NT2/D1 (cell line): ENCODE measurements around the gene TFCP2L1.
A peak's percentile ranks its signal among the peaks of the same experiment; 100 is the strongest.

Experiments
- DNase-seq: peaks from one replicate; pipeline ENCODE4 v3.0.0-alpha.2; 2011; ENCODE audit warnings: low read depth, low spot score
- H3K27me3 ChIP-seq: 2 replicates; pipeline ENCODE4 v1.6.0; 2011; ENCODE audit warnings: mild to moderate bottlenecking; ENCODE audit not compliant: insufficient read length, insufficient read depth
- H3K36me3 ChIP-seq: 2 replicates; pipeline ENCODE4 v1.6.1; 2011; ENCODE audit warnings: mild to moderate bottlenecking, low read length, mixed read lengths; ENCODE audit not compliant: insufficient read depth, insufficient read length
- H3K4me1 ChIP-seq: 2 replicates; pipeline ENCODE4 v1.5.1; 2011; ENCODE audit not compliant: insufficient read depth, insufficient read length
- H3K4me3 ChIP-seq: 2 replicates; pipeline ENCODE4 v1.5.1; 2011; ENCODE audit warnings: low read depth; ENCODE audit not compliant: insufficient read length
- H3K9ac ChIP-seq: 2 replicates; pipeline ENCODE4 v1.6.0; 2011; ENCODE audit warnings: low read depth; ENCODE audit not compliant: insufficient read length
- H3K9me3 ChIP-seq: 2 replicates; pipeline ENCODE4 v1.5.1; 2011; ENCODE audit warnings: mild to moderate bottlenecking, low read length; ENCODE audit not compliant: insufficient read depth
- SUZ12 ChIP-seq: IDR thresholded peaks from 2 replicates; pipeline ENCODE4 v1.6.1; 2011; ENCODE audit not compliant: insufficient read length, insufficient read depth; ENCODE audit errors: extremely low read depth
- YY1 ChIP-seq: IDR thresholded peaks from 2 replicates; pipeline ENCODE4 v1.6.1; 2011; ENCODE audit not compliant: insufficient read length, insufficient read depth
- ZNF274 ChIP-seq: IDR thresholded peaks from 2 replicates; pipeline ENCODE4 v1.6.1; 2011; ENCODE audit warnings: mild to moderate bottlenecking, low read depth, low read length

The TFCP2L1 gene

DNA sequence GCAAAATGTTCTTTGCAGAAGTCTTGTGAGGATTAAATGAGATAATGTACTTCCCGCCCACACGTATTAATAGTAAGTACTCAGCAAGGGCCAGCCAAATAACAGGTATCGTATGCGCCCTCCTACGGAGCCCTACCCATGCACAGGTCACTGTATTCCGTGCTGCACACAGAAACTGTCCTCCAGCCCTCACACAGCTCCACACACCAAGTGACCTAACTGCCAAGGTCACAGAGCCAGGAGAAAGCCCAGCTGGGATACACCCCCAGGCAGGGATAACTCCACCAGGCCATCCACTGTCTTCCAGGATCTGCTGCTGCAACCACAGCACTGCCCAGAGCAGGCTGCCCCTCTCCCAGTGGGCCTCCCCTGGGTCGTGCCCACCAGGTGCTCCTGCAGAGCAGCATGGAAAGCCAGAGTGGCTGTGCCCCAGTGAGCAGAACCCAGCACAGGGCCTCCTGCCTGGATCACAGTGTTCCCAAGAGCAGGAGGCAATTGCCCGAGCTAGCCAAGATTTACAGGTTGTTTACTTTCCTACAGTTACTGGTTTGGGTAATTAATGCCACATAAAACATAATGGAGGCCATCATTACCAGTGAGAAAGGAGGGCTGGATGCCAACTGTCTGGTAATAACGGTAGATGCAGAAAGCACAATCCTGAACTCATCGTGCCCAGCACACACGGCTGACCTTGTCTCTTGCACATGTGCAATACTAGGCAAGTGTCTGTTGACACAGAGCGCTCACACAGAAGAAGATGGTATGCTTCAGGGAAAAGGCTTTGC is 24.4 kb downstream of the TFCP2L1 start:
- Histone ChIP-seq H3K9ac (no peak overlapping the region), H3K4me3 (no peak overlapping the region), H3K4me1 (peaks cover 16% of the 10 kb centered on the region), H3K9me3 (no peaks in the 10 kb centered on the region), H3K27me3 (no peaks in the 10 kb centered on the region), H3K36me3 (no peaks in the 10 kb centered on the region)
- no peak for DNase-seq
- TF ChIP-seq ZNF274 (no peak), YY1 (no peak), SUZ12 (no peak)

DNA sequence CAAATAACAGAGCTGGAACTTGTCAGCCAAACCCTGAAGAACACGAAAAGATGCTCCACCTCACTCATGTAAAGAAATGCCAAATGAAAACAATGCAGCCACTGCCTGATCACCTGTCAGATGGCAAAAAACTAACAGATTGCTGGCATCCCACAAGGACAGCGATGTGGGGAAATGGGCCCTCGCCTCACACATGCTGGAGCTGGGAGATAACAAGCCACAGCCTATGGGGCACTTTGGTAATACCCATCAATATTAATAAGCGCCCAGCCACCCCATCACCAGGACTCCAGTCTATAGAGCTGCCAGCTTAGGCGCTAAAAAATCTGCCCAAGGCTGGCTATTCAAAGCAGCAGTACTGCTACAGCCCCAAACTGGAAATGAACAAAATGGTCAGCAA is 27.0 kb downstream of the TFCP2L1 start:
- no peaks in the 10 kb centered on the region for H3K9me3 ChIP-seq
- TF ChIP-seq YY1 (no peak), ZNF274 (no peak), SUZ12 (no peak)

DNA sequence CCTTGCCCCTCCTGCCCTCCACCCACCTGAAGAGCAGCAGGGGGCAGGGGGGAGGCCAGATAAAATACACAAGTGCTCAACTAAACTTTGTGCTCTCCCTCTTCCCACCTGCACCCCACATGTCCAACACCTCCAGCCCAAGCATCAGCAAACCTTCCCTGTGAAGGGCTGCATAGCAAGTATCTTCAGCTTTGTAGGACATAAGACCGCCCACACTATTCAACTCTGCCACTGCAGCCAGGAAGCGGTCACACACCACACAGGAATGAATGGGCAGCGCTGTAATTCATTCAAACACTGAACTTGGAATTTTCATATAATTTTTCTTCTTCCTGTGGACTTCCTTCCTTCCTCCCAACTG is 27.5 kb downstream of the TFCP2L1 start:
- Histone ChIP-seq H3K9ac (no peak overlapping the region), H3K9me3 (no peaks in the 10 kb centered on the region), H3K27me3 (no peaks in the 10 kb centered on the region), H3K36me3 (no peaks in the 10 kb centered on the region), H3K4me1 (peaks cover 25% of the 10 kb centered on the region), H3K4me3 (no peak overlapping the region)
- no peak for TF ChIP-seq YY1
- TF ChIP-seq ZNF274 = no peak
- TF ChIP-seq SUZ12 = no peak
- DNase-seq = no peak

More for the DNA sequence above, 27.0 kb downstream of the TFCP2L1 start:
- Histone ChIP-seq H3K9ac (no peak overlapping the region), H3K36me3 (no peaks in the 10 kb centered on the region), H3K27me3 (no peaks in the 10 kb centered on the region), H3K4me1 (peaks cover 25% of the 10 kb centered on the region), H3K4me3 (no peak overlapping the region)
- DNase-seq = no peak

DNA sequence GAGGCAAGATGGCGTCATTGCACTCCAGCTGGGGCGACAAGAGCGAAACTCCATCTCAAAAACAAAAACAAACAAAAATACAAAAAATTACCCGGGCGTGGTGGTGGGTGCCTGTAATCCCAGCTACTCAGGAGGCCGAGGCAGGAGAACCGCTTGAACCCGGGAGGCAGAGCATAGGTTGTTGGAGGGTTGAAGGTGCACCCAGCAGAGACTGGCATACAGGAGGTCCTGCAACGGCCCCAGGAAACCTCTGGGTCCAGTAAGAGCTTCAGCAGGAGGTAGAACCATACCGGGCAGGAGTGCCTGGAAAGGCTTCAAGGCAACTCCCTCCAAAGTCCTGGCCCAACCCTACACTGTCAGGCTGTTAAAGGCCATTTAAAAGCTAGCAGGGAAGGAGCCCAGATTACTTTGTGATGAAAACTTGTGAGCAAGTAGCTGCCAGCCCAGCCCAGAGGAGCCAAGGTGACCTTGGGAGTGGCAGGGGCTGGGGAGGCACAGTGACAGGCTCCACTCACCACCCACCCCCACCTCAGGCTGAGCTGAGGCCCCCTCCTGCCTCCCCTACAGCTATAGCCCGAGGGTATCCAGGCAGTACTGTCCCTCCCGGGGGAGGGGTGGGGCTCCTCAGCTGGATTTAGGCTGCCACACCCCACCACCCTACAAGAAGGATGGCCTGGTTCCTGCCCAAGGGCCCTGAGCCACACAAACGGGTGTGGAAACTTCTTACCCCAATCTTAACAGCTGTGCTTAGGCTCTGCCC is 28.1 kb downstream of the TFCP2L1 start:
- no peaks in the 10 kb centered on the region for H3K36me3 ChIP-seq
- peak; percentile 6 for DNase-seq
- no peak overlapping the region for H3K9ac ChIP-seq
- H3K4me3 ChIP-seq = no peak overlapping the region
- no peaks in the 10 kb centered on the region for H3K9me3 ChIP-seq
- H3K27me3 ChIP-seq = no peaks in the 10 kb centered on the region
- H3K4me1 ChIP-seq = peaks cover 25% of the 10 kb centered on the region
- TF ChIP-seq ZNF274 = no peak
- no peak for TF ChIP-seq YY1
- TF ChIP-seq SUZ12 = no peak

DNA sequence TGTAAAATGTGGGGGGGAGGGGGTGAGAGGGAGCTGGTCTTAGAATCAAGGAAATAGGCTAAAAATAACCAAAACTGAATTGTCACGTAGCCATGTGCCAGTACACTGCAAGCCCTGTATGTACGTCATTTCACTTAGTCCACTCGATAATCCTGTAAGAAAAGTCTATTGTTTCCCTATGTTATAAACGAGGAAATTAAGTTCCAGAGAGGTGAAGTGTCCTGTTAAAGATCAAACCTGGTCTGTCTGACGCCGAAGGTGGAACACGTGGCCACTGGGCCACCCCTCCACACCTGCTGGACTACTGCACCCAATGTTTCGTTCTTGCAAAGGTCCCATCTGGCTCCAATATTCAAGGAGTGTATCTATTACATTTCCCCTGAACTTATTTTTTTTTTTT is 29.6 kb downstream of the TFCP2L1 start:
- Histone ChIP-seq H3K4me1 (peaks cover 23% of the 10 kb centered on the region), H3K4me3 (no peak overlapping the region), H3K9ac (no peak overlapping the region), H3K27me3 (no peaks in the 10 kb centered on the region), H3K9me3 (no peaks in the 10 kb centered on the region), H3K36me3 (no peaks in the 10 kb centered on the region)
- no peak for DNase-seq
- TF ChIP-seq SUZ12 (no peak), ZNF274 (no peak), YY1 (no peak)

DNA sequence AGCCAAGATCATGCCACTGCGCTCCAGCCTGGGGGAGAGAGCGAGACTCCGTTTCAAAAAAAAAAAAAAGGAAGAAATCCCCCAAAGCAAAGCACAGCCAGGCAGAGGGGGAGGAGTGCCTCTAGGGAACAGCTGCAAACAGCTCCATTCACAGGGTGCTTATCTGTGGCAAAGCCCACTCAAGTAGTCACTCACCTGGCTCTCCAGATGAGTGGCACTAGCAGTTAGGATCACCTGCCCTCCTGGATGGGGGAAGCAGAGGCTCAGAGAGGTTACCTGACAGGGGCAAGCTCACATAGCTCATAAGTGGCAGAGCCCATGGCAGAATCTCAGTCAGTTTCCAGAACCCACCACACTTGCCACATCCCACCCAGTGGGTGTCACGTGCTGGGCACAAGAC is 30.3 kb downstream of the TFCP2L1 start:
- no peak overlapping the region for H3K9ac ChIP-seq
- DNase-seq = no peak
- H3K4me3 ChIP-seq = no peak overlapping the region
- H3K4me1 ChIP-seq = peaks cover 20% of the 10 kb centered on the region
- no peak for TF ChIP-seq ZNF274
- TF ChIP-seq SUZ12 = no peak
- no peak for TF ChIP-seq YY1
- H3K27me3 ChIP-seq = no peaks in the 10 kb centered on the region
- no peaks in the 10 kb centered on the region for H3K9me3 ChIP-seq
- no peaks in the 10 kb centered on the region for H3K36me3 ChIP-seq

DNA sequence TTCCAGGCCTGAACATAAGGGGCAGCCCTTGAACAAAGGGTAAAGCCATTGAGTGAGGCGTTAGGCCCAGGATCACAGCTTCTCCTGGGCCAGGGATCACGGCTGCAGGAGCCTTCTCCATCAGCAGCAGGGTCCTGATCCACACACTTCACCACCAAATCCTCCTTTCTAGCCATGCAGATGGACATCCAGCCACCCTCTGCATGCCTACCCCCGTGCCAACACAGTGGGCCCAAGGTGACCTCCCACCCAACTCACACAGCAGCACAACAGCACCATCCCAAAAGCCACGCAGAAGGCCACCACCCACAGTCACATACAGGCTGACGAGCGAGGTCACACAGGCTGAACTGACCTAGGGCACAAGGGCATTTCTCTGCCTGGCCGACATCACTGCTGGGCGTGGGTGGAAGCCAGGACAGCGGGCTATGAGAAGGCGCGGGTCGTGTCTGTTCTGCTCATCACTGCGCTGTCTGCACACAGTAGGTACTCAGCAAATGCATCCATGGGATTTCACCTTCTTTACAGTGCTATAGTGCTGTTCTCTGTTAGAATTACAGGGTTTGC is 31.2 kb downstream of the TFCP2L1 start:
- Histone ChIP-seq H3K9me3 (no peaks in the 10 kb centered on the region), H3K4me1 (peaks cover 20% of the 10 kb centered on the region), H3K9ac (no peak overlapping the region), H3K36me3 (no peaks in the 10 kb centered on the region), H3K4me3 (no peak overlapping the region), H3K27me3 (no peaks in the 10 kb centered on the region)
- no peak for TF ChIP-seq SUZ12
- TF ChIP-seq ZNF274 = no peak
- TF ChIP-seq YY1 = no peak
- no peak for DNase-seq
